ENCODE results near the gene PDE6A. TPM values are rescaled to one million over a fixed set of nuclear protein-coding genes. Genes with fewer than 3 reads are reported as not detected.
A peak's percentile ranks its signal among the peaks of the same experiment; 100 is the strongest.

The PDE6A gene
- polyA plus RNA-seq, 2 of the 4 experiments (the other 2 are of a cell fraction): 0.28 to 0.35 TPM

- no peaks in the 10 kb centered on the region for H3K9me3 ChIP-seq
- ATAC-seq (no peak), DNase-seq (ENCODE audit: low read depth in 1 of 2, low spot score in 1 of 2) (no peak), FAIRE-seq (no peak)
- peaks cover 20% of the 10 kb centered on the region for H3K4me1 ChIP-seq
- H3K4me2 ChIP-seq: no peak overlapping the region
- H3K4me3 ChIP-seq: no peak overlapping the region
- no peak for TF ChIP-seq RARB (CRISPR knock-in tag; IDR thresholded peaks at IDR 0.05)
- H3K27ac ChIP-seq: peak overlapping the region; percentile 25 to 41; a peak in 3 of 6 replicates
- ChIA-PET POLR2A (interaction anchor here (3.2 kb wide), 1 partner anchor 120 kb away, joined by 30 read pairs; the partner anchor contains the start of gene SLC26A2), CTCF (interaction anchor here (1.1 to 35.9 kb wide), 13 partner anchors 6 to 200 kb away, joined by 3 to 768 read pairs (median 27); partner anchors contain the start of gene SLC26A2)
- 93% methylated on average over 12 of the region's 16 CpGs for WGBS (ENCODE audit: missing lambda C conversion rate)
Observed at GRCh38 chr5:149839761-149840160, 104.8 kb downstream of the PDE6A start.

- TF ChIP-seq FOSL2 (IDR thresholded peaks at IDR 0.05) (0 out of 2 replicates have a peak, but pooled peaks have one; percentile 15), FOSL2 (CRISPR knock-in tag; IDR thresholded peaks at IDR 0.05) (peak; percentile 66), SMC3 (IDR thresholded peaks at IDR 0.05) (0 out of 3 replicates have a peak, but pooled peaks have one; percentile 6), ATOH8 (CRISPR knock-in tag; IDR thresholded peaks at IDR 0.05; ENCODE audit: low read depth) (no peak)
- no peak for FAIRE-seq
- POLR2A ChIA-PET: interaction anchor here (2.0 to 3.2 kb wide), 2 partner anchors 121 to 123 kb away, joined by 9 to 30 read pairs; partner anchors contain the start of gene SLC26A2
Observed at GRCh38 chr5:149838881-149839739, 105.5 kb downstream of the PDE6A start.

GRCh38 chr5:149837680-149838269, 106.8 kb downstream of the PDE6A start:
- CTCF ChIA-PET: interaction anchor here (0.6 to 35.9 kb wide), 42 partner anchors 4 to 415 kb away, joined by 3 to 768 read pairs (median 4); partner anchors contain the start of genes HMGXB3, SLC26A2 and TIGD6
- Histone ChIP-seq H3K27ac (peak overlapping the region; percentile 35 to 41; a peak in 4 of 6 replicates), H3K4me2 (peak overlapping the region; percentile 31; the same call in 2 of the 3 replicates), H3K4me1 (peaks cover 20% of the 10 kb centered on the region), H3K4me3 (no peak overlapping the region), H3K9me3 (no peaks in the 10 kb centered on the region)
- TF ChIP-seq REST (IDR thresholded peaks at IDR 0.05): no peak
- peak; percentile 98 for TF ChIP-seq CTCF (IDR thresholded peaks at IDR 0.05)
- peak; percentile 46; the same call in 1 of the 2 replicates for TF ChIP-seq MAZ (IDR thresholded peaks at IDR 0.05; ENCODE audit: borderline replicate concordance, low read depth, low read length)
- TF ChIP-seq FOXS1 (CRISPR knock-in tag; IDR thresholded peaks at IDR 0.05): no peak
- TF ChIP-seq GATA3 (IDR thresholded peaks at IDR 0.05; ENCODE audit: borderline replicate concordance): no peak
- TF ChIP-seq USF2 (IDR thresholded peaks at IDR 0.05): no peak
- peak; percentile 97 to 99 for TF ChIP-seq RAD21 (conservative IDR thresholded peaks at IDR 0.05 in 1 of 2, IDR thresholded peaks at IDR 0.05 in 1 of 2)
- TF ChIP-seq SMC3 (IDR thresholded peaks at IDR 0.05): peak; percentile 98
- ATAC-seq: peak; percentile 88 to 95
- no peak for FAIRE-seq
- 21% methylated on average over 6 of the region's 7 CpGs for WGBS (ENCODE audit: missing lambda C conversion rate)
- POLR2A ChIA-PET: interaction anchor here (0.8 to 3.2 kb wide), 4 partner anchors 120 to 153 kb away, joined by 3 to 30 read pairs (median 6); partner anchors contain the start of gene SLC26A2
- peak; percentile 80 to 93 for DNase-seq (ENCODE audit: low read depth in 1 of 2, low spot score in 1 of 2)

More at GRCh38 chr5:149838881-149839739, 105.5 kb downstream of the PDE6A start:
- peaks cover 20% of the 10 kb centered on the region for H3K4me1 ChIP-seq
- ATAC-seq: peak; percentile 52 to 64
- CTCF ChIA-PET: interaction anchor here (0.5 to 35.9 kb wide), 25 partner anchors 5 to 283 kb away, joined by 3 to 768 read pairs (median 7); partner anchors contain the start of genes HMGXB3, PPARGC1B, SLC26A2 and TIGD6
- DNase-seq (ENCODE audit: low read depth in 1 of 2, low spot score in 1 of 2): peak; percentile 43 to 50
- peak overlapping the region; percentile 35 to 41; a peak in 4 of 6 replicates for H3K27ac ChIP-seq
- H3K9me3 ChIP-seq: no peaks in the 10 kb centered on the region
- WGBS (ENCODE audit: missing lambda C conversion rate): 43% methylated on average over 6 of the region's 6 CpGs
- 0 out of 3 replicates have a peak overlapping the region, but pooled peaks have one; percentile 12 for H3K4me2 ChIP-seq
- no peak overlapping the region for H3K4me3 ChIP-seq

Measured in A549 (cell line).